HUES6 (cell line): ENCODE data around the gene RIPK3.
"Not testable (repeated sequence)": the region's sequence is repeated elsewhere in the genome, so short reads cannot be mapped to it uniquely, and the experiment has no call there.

Experiments used
- H3K27ac ChIP-seq: 2 replicates; pipeline ENCODE4 v1.7.0; 2013; ENCODE audit warnings: low read depth, mild to moderate bottlenecking, low read length, inconsistent platforms
- H3K27me3 ChIP-seq: 2 replicates; pipeline ENCODE4 v1.6.1; 2013; ENCODE audit warnings: low read length; ENCODE audit not compliant: control insufficient read depth, insufficient read depth
- H3K36me3 ChIP-seq: 2 replicates; pipeline ENCODE4 v1.6.1; 2013; ENCODE audit warnings: low read length; ENCODE audit not compliant: control insufficient read depth, insufficient read depth
- H3K4me1 ChIP-seq: 2 replicates; pipeline ENCODE4 v1.6.1; 2013; ENCODE audit warnings: low read length; ENCODE audit not compliant: control insufficient read depth, insufficient read depth
- H3K4me3 ChIP-seq: 2 replicates; pipeline ENCODE4 v1.5.1; 2013; ENCODE audit warnings: low read depth, low read length
- H3K9ac ChIP-seq: one replicate; pipeline ENCODE4 v1.6.1; 2013; ENCODE audit warnings: mild to moderate bottlenecking, low read length
- H3K9me3 ChIP-seq: 2 replicates; pipeline ENCODE4 v1.6.1; 2013; ENCODE audit warnings: low read depth, low read length; ENCODE audit not compliant: control insufficient read depth, insufficient read depth

The RIPK3 gene

DNA sequence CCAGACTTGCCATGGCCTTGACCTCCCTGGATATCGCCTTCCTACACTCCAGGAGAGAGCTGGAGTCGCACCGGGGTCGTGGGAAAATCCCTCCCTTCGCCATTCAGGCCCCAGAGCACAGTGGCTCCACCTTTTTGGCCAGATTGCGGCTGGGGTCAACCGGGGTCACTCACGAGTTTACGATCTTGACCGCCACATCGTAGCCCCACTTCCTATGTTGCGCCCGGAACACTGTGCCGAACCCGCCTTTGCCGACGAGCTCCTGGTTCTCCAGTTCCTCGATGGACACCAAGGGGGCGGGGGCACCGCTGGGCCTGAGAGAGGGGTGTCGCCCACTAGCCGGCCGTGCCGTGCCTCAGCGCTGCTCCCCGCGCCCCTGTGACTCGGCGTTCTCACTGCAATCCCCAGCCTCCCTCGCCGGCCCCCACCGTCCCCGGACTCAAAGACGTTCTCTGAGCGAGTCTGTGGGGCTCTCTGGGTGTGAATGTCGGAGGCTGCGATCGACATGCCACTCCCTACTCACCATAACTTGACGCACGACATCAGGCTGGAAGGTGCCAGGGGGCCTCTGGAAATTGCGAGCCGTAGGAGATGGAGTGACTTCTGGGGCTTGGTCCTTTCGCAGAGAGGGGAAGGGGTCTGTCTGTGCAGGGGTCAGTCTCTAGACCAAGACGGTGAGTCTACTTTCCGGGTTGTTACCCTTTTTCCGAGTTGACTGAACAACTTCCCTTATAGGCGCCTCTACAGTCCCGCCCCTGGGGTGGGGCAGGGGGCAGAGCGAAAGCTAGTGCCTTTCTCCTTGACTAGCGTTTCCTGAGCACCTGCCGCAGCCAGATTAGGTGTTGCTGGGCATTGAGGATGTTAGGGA, at the start of gene RIPK3:
Gene RIPK3, minus strand, starts transcription at position 708 of the 868 bp plus-strand sequence. Its CDS starts 165 bp downstream, at position 543.
- Histone ChIP-seq H3K9ac (no peak within 1 kb of the TSS), H3K27me3 (peaks cover 85% of the 10 kb centered on the region)

GRCh38 chr14:24389226-24389848, 49.5 kb upstream of the RIPK3 start:
- Histone ChIP-seq H3K4me1 (peaks cover 17% of the 10 kb centered on the region), H3K36me3 (no peaks in the 10 kb centered on the region), H3K9ac (no peak overlapping the region), H3K9me3 (no peaks in the 10 kb centered on the region), H3K27me3 (0 out of 2 replicates have a peak, but pooled peaks cover 4% of the 10 kb centered on the region), H3K4me3 (no peak overlapping the region), H3K27ac (no peak overlapping the region)

More for the DNA sequence above, at the start of gene RIPK3:
- no peaks in the 10 kb centered on the region for H3K36me3 ChIP-seq
- H3K4me1 ChIP-seq: peaks cover 13% of the 10 kb centered on the region; the same call in 1 of the 2 replicates
- no peaks in the 10 kb centered on the region for H3K9me3 ChIP-seq
- H3K4me3 ChIP-seq: peak within 1 kb of the TSS; percentile 66
- H3K27ac ChIP-seq: no peak within 1 kb of the TSS

DNA sequence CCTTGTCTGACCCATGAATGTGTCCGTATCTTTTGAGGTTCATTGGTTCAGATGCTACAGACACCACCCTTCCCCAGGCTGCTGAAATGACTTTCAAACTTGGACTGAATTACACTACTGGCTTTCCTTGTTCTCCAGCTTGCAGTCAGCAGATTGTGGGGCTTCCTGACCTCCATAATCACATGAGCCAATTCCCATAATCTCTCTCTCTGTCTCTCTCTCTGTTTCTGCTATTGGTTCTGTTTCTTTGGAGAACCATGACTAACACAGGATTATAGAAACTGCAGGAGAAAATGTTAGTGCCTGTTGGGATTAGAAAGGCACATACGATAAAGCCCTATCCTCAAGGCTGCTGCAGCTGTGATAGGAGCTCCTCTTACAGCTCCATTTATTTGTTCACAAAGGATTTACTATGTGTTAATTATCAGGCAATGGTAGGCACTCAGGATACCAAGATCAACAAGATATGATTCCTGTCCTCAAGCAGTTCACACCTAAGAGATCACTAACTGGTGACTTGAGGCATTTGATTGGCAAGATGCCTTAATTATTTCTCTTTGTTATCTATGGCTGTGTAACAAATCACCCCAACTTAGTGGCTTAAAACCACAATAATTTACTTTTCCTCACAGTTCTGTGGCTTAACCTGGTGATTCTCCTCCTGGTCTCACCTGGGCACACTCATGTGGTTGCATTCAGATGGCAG, 48.8 kb upstream of the RIPK3 start:
- H3K4me1 ChIP-seq: peaks cover 17% of the 10 kb centered on the region
- no peaks in the 10 kb centered on the region for H3K9me3 ChIP-seq
- H3K36me3 ChIP-seq: no peaks in the 10 kb centered on the region
- H3K4me3 ChIP-seq: no peak overlapping the region
- H3K27me3 ChIP-seq: 0 out of 2 replicates have a peak, but pooled peaks cover 4% of the 10 kb centered on the region
- no peak overlapping the region for H3K9ac ChIP-seq
- H3K27ac ChIP-seq: no peak overlapping the region

DNA sequence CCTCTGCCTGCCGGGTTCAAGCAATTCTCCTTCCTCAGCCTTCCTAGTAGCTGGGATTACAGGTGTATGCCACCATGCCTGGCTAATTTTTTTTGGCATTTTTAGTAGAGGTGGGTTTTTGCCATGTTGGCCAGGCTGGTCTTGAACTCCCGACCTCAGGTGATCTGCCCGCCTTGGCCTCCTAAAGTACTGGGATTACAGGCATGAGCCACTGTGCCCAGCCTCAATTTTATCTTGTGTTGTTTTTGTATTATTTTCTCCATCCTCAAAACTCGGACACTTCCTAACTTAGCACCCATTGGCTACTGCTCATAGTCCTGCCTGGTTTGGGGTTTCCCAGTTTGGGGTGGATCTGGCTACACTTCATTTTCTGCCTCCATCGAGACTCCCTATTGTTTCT, 47.8 kb upstream of the RIPK3 start:
- not testable (repeated sequence) for H3K27me3 ChIP-seq, H3K36me3 ChIP-seq, H3K27ac ChIP-seq, H3K4me3 ChIP-seq, H3K9me3 ChIP-seq, H3K9ac ChIP-seq
- peaks cover 14% of the 10 kb centered on the region for H3K4me1 ChIP-seq

DNA sequence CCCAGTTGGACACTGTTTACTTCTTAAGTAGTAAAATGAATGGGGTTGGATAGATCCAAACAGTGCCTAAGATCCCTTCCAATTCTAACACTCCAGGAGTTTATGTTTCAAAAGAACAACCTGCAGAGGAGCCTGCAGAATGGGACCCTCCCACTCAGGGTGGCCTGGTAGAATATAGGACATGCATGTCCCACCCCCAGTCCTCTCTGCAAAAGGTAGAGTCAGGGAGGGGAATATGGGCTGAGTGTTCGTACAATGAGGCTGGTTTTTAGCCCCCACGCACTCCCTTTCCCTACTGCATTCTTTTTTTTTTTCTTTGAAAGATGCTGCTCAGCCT, 47.2 kb upstream of the RIPK3 start:
- Histone ChIP-seq H3K9ac (no peak overlapping the region), H3K36me3 (no peaks in the 10 kb centered on the region), H3K4me3 (no peak overlapping the region), H3K27ac (no peak overlapping the region), H3K9me3 (no peaks in the 10 kb centered on the region), H3K4me1 (peaks cover 8% of the 10 kb centered on the region), H3K27me3 (0 out of 2 replicates have a peak, but pooled peaks cover 4% of the 10 kb centered on the region)

DNA sequence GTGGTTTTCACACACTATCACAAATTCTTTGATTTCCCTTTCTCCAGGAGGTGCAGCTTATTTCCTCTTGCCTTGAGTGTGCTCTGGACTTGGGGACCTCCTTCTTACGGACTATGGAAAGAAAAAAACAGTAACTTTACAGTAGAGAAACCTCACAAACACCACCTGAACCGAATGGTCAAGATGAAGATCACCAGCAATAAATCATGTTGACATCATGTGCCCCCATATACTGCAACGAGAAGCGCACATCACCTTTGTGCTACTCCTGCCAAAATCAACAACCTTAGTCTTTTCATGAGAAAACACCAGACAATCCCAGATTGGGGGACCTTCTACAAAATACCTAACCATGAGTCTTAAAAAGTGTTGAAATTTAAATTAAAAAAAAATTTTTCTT, 45.7 kb upstream of the RIPK3 start:
- H3K9ac ChIP-seq: no peak overlapping the region
- H3K27me3 ChIP-seq: 0 out of 2 replicates have a peak, but pooled peaks cover 4% of the 10 kb centered on the region
- H3K36me3 ChIP-seq: no peaks in the 10 kb centered on the region
- H3K9me3 ChIP-seq: no peaks in the 10 kb centered on the region
- no peak overlapping the region for H3K27ac ChIP-seq
- peaks cover 11% of the 10 kb centered on the region for H3K4me1 ChIP-seq
- no peak overlapping the region for H3K4me3 ChIP-seq

DNA sequence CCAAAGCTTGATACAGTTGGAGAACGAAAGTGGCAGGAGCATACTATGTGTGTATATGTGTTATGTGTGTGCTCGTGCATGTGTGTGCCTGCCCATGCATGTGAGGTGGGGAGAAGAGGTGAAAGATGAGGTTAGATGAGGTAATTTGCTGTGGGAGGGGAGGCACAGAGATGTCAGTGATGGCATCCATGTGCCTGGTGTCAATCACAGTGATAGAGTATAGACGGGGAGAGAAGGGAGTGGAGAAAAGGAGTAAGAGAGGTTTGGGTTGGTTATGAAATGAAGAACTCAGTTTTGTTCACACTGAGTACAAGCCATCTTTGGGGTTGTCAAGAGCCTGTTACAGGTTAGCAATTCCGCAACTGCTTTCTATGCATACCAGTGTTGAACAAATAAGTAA, 44.4 kb upstream of the RIPK3 start:
- H3K36me3 ChIP-seq: no peaks in the 10 kb centered on the region
- no peak overlapping the region for H3K9ac ChIP-seq
- H3K27me3 ChIP-seq: 0 out of 2 replicates have a peak, but pooled peaks cover 4% of the 10 kb centered on the region
- H3K27ac ChIP-seq: no peak overlapping the region
- peaks cover 9% of the 10 kb centered on the region for H3K4me1 ChIP-seq
- H3K9me3 ChIP-seq: no peaks in the 10 kb centered on the region
- no peak overlapping the region for H3K4me3 ChIP-seq

GRCh38 chr14:24382064-24382371, 42.2 kb upstream of the RIPK3 start:
- H3K27ac ChIP-seq: no peak overlapping the region
- H3K36me3 ChIP-seq: no peaks in the 10 kb centered on the region
- H3K4me3 ChIP-seq: no peak overlapping the region
- peaks cover 13% of the 10 kb centered on the region for H3K4me1 ChIP-seq
- H3K27me3 ChIP-seq: no peaks in the 10 kb centered on the region
- H3K9ac ChIP-seq: no peak overlapping the region
- no peaks in the 10 kb centered on the region for H3K9me3 ChIP-seq

- no peak overlapping the region for H3K9ac ChIP-seq
- H3K27ac ChIP-seq: no peak overlapping the region
- no peaks in the 10 kb centered on the region for H3K9me3 ChIP-seq
- peaks cover 14% of the 10 kb centered on the region for H3K4me1 ChIP-seq
- H3K4me3 ChIP-seq: no peak overlapping the region
- no peaks in the 10 kb centered on the region for H3K36me3 ChIP-seq
- H3K27me3 ChIP-seq: no peaks in the 10 kb centered on the region
Observed at GRCh38 chr14:24381363-24382063, 41.7 kb upstream of the RIPK3 start.

DNA sequence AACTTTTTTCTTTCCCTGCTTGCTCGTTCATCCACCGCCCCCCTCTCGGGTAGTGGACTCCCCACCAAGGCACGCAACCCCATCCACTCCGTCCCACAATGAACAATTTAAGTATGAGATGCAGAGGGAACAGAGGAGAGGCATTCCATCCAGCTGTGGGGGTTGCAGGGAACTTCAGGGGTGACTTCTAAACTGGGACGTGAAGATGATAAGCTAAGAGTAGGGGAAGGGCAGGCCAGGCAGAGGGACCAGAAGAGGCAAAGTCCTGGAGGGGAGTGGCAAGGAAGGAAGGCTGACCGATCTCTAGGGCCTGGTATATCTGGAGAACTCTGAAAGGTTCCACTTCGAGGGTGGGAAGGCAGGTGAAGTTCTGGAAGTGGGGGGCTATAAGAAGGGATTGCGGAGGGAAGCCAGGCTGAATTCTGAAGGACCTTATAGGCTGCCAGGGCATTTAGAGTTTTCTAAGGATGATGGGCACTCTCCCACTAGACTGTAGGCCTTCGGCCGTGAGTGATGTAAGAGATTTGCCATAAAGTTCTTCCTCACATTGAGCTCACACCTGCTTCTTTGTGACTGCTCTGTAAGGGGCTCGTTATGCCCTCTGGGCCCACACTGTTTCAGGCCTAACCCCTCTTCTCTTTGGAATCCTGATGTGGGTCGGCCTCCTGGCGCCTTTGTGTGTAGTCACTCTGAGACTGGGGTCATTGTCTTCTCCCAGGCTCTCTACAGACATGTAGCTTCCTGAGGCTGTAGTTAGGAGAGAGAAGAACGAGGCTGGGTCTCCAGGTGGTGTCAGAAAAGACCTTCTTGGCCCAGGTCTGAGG, 40.3 kb upstream of the RIPK3 start:
- no peaks in the 10 kb centered on the region for H3K9me3 ChIP-seq
- H3K4me3 ChIP-seq: no peak overlapping the region
- no peaks in the 10 kb centered on the region for H3K36me3 ChIP-seq
- H3K27me3 ChIP-seq: no peaks in the 10 kb centered on the region
- peaks cover 22% of the 10 kb centered on the region for H3K4me1 ChIP-seq
- H3K9ac ChIP-seq: no peak overlapping the region
- H3K27ac ChIP-seq: no peak overlapping the region
